ENCODE measurements around the gene COPB1.

COPB1 gene

DNA sequence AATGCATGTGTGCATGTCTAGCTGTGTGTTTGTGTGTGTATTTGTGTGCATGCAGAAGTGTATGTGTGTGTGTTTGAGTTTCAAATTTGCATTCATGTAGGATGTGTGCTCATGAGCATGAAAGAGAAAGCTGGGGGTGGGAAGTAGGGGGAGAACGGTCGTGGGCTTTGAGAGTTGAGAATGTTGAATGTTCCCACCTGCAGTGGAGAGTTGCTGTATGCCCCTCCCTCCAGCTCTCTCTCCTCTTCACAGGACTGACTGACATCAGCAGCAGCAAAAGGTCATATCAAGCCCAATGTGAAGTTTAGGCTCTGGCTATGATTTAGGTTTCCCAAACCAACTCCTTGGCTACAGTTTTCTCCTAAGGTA, 76.8 kb downstream of the COPB1 start:
- in situ Hi-C loops (cut with HindIII; ENCODE audit: low sequenced_read_pairs) = no loop called here
- H3K4me3 ChIP-seq (ENCODE audit: low read depth, low read length) = no peak overlapping the region
- no peak for DNase-seq (ENCODE audit: low read depth)
- TF ChIP-seq, protein P1, sequence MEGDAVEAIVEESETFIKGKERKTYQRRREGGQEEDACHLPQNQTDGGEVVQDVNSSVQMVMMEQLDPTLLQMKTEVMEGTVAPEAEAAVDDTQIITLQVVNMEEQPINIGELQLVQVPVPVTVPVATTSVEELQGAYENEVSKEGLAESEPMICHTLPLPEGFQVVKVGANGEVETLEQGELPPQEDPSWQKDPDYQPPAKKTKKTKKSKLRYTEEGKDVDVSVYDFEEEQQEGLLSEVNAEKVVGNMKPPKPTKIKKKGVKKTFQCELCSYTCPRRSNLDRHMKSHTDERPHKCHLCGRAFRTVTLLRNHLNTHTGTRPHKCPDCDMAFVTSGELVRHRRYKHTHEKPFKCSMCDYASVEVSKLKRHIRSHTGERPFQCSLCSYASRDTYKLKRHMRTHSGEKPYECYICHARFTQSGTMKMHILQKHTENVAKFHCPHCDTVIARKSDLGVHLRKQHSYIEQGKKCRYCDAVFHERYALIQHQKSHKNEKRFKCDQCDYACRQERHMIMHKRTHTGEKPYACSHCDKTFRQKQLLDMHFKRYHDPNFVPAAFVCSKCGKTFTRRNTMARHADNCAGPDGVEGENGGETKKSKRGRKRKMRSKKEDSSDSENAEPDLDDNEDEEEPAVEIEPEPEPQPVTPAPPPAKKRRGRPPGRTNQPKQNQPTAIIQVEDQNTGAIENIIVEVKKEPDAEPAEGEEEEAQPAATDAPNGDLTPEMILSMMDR (IDR thresholded peaks at IDR 0.05; ENCODE audit: low read depth, low read length, missing control alignments) = no peak

DNA sequence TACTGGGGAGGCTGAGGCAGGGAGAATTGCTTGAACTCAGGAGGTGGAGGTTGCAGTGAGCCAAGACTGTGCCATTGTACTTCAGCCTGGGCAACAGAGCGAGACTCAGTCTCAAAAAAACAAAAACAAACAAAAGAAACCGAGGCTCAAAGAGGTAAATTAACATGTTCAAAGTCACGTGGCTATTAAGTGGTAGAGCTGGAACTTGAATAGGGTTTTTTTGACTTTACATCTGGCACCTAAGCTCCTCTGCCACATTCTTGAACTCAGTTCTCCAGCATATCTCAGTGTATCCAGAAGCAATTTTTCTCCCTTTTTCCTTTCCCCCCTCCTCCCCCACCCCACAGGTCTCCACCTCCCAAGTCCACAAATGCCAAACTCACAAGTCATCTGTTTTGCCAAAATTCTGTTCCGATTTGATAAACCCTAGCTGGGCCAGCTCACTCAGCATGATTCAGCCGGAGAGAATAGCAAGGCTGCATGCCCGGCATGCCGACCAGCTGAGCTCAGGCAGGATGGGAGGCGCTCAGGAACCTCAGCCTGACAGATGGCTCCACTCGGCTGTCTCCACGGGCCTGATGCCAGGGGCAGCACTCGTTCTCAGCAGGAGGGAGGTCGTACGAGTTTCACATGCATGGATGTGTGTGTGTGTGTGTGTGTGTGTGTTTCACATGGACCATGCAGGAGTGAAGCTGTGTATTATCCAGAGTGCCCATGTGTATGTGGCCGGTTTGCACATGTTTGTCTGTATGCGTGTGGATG, 77.4 kb downstream of the COPB1 start:
- peak; percentile 98 for DNase-seq (ENCODE audit: low read depth)
- no peak overlapping the region for H3K4me3 ChIP-seq (ENCODE audit: low read depth, low read length)
- in situ Hi-C loops (cut with HindIII; ENCODE audit: low sequenced_read_pairs) = no loop called here
- TF ChIP-seq, protein P1 (IDR thresholded peaks at IDR 0.05; ENCODE audit: low read depth, low read length, missing control alignments) = no peak

DNA sequence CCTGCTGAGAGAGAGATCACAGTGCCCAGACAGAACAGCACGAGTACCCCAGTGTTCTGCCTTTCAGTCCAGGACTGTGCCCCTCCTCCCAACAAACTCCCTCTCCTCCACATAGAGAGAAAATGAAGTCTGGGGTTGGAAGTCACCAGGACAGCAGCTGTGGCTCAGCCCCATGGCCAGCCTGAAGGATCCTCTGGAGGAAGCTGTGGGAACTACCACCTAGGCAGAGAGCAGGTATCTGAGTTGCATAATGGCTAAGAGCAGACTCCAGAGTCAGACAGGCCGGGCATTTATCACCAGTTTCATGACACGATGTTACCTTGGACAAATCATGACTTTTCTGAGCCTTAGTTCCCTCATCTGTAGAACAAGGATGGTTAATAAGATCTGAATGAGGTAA, 79.4 kb downstream of the COPB1 start:
- in situ Hi-C loops (cut with HindIII; ENCODE audit: low sequenced_read_pairs) = no loop called here
- no peak overlapping the region for H3K4me3 ChIP-seq (ENCODE audit: low read depth, low read length)
- TF ChIP-seq, protein P1 (IDR thresholded peaks at IDR 0.05; ENCODE audit: low read depth, low read length, missing control alignments) = no peak
- DNase-seq (ENCODE audit: low read depth) = no peak

DNA sequence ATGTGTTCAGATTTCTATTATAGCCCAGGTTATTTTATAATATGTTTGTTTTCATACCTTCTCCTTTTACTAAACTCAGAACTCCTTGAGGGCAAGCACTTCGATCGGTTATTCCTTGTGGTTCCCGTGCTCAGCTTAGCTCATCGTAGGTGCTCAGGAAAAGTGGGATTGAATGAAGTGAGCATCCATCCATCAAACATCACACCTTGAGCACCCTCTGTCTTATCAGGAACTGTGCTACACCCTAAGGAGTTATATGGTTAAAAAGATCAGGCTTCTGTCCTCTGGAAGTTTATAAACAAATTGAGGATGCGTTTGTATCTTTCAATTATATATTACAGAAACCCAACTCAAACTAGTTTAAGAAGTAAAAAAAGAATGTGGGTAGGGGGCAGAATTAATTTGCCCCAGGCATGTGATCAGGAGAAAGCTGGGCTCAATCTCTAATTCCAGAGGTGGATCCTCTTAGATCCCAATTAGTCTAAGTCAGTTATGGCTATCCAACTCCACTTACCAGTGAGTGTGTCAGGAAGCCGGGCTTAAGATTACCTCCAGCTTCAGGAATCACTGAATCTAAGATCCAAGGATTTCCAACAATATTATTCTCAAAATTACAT, 80.7 kb downstream of the COPB1 start:
- DNase-seq (ENCODE audit: low read depth) = no peak
- in situ Hi-C loops (cut with HindIII; ENCODE audit: low sequenced_read_pairs) = loop anchor here (5.0 kb wide), 1 partner anchor 102 kb away; no protein-coding TSS in a partner anchor
- TF ChIP-seq, protein P1 (IDR thresholded peaks at IDR 0.05; ENCODE audit: low read depth, low read length, missing control alignments) = peak; percentile 48
- no peak overlapping the region for H3K4me3 ChIP-seq (ENCODE audit: low read depth, low read length)

DNA sequence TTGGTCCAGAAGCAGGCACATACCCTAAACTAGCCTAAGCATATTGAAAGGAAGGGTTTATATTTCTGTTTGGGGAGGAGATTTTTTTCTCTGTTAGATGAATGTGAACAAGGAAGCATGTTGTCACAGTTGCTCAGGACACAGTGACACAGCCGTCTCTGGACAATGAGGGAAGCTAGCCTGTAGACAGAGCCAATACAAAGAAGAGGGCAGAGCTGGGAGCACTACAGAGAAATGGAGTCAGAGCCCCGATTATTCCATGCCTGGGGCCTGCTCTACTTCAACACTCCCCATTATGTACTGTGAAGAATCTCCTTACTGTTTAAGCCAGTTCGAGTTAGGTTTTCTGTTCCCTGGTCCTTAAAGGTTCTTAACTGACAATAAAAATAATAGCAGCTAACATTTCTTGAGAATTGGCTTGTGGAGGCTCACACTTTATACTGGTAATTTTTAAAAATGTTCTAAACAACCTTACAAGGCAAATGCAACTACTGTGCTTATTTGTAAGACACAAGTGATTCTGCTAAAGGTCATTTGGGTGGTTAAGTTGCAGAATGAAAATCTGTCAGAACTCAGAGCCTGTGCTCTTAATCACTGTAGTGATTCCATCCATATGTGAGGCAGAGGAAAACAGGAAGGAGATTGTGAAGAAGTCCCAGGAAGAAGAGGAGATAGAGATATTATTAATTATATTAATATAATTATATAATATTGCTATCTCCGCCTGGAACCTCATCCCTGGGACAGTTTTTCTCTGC, 81.8 kb downstream of the COPB1 start:
- no peak overlapping the region for H3K4me3 ChIP-seq (ENCODE audit: low read depth, low read length)
- in situ Hi-C loops (cut with HindIII; ENCODE audit: low sequenced_read_pairs) = loop anchor here (5.0 kb wide), 1 partner anchor 100 kb away; no protein-coding TSS in a partner anchor
- DNase-seq (ENCODE audit: low read depth) = no peak
- TF ChIP-seq, protein P1 (IDR thresholded peaks at IDR 0.05; ENCODE audit: low read depth, low read length, missing control alignments) = no peak

DNA sequence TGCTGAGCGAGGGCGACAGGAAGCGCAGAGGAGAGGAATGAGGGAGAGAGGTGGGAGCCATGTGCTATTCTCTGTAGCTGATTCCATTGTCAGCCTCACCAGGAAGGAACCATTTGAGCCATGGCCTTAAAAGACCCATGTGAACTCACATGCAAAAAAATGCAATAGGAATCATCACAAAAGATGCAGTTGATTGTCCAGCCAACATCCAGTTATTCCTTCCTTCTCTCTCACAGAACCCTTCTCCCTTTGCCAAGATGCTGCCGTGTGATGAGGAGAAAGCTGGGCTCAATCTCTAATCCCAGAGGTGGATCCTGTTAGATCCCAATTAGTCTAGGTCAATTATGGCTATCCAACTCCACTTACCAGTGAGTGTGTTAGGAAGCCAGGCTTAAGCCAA, 82.4 kb downstream of the COPB1 start:
- DNase-seq (ENCODE audit: low read depth) = no peak
- TF ChIP-seq, protein P1 (IDR thresholded peaks at IDR 0.05; ENCODE audit: low read depth, low read length, missing control alignments) = no peak
- in situ Hi-C loops (cut with HindIII; ENCODE audit: low sequenced_read_pairs) = loop anchor here (5.0 kb wide), 1 partner anchor 100 kb away; no protein-coding TSS in a partner anchor
- no peak overlapping the region for H3K4me3 ChIP-seq (ENCODE audit: low read depth, low read length)

All from astrocyte of the cerebellum (primary cell).